B cell (primary cell): ENCODE measurements around the gene PGGHG. TPM values are rescaled to one million over a fixed set of nuclear protein-coding genes. Genes with fewer than 3 reads are reported as not detected.

Experiments used
- ATAC-seq: fragments of 200-7000 bp; cut with Tn5 transposase; one replicate; pipeline ENCODE4 v1.10.0; 2021; ENCODE audit warnings: low read depth, mild to moderate bottlenecking, moderate number of reproducible peaks, moderate library complexity
- CTCF ChIA-PET: fragments of 350-600 bp; sonication (Branson Sonifier 250); formaldehyde crosslinking; loops from one replicate; lab custom pipeline; 2021; ENCODE audit warnings: antibody characterized with exemption, inconsistent platforms; lab: Charles Lee
- POLR2A ChIA-PET: fragments of 350-600 bp; sonication (Branson Sonifier 250); formaldehyde crosslinking; loops from one replicate; lab custom pipeline; 2021; ENCODE audit warnings: antibody characterized with exemption; lab: Charles Lee
- DNase-seq: peaks from one replicate; pipeline ENCODE4 v3.0.0; 2013
- H2AFZ ChIP-seq: 2 replicates; pipeline ENCODE4 v1.6.1; 2012; ENCODE audit warnings: mild to moderate bottlenecking, low read depth, low read length; ENCODE audit not compliant: insufficient read depth, poor library complexity, severe bottlenecking
- H3K27ac ChIP-seq, 2 donors: 1 replicate in 1 of 2; 2 replicates in 1 of 2; pipeline ENCODE4 v1.5.1; 2012 to 2013; ENCODE audit warnings: low read length in 2 of 2, mild to moderate bottlenecking in 2 of 2, moderate library complexity in 1 of 2
- H3K27me3 ChIP-seq, 4 experiments: fragments of 200-600 bp in 1 of 4; sonication (generic) in 1 of 4; replicated peaks in 1 of 4; 1 replicate in 2 of 4; 2 replicates in 2 of 4; pipeline versions ENCODE4 v1.6.1 to v1.7.0; 2013 to 2016; ENCODE audit warnings: low read length in 3 of 4, mild to moderate bottlenecking in 2 of 4, mixed read lengths in 1 of 4, moderate library complexity in 1 of 4; ENCODE audit not compliant: insufficient read depth in 4 of 4, control insufficient read depth in 3 of 4; ENCODE audit errors: control extremely low read depth in 1 of 4
- H3K36me3 ChIP-seq, 2 experiments: replicated peaks in 1 of 2; 1 replicate in 1 of 2; 2 replicates in 1 of 2; pipeline versions ENCODE4 v1.6.1 to v1.7.1; 2013; ENCODE audit warnings: low read length in 1 of 2; ENCODE audit not compliant: insufficient read depth in 2 of 2, control insufficient read depth in 1 of 2; ENCODE audit errors: control extremely low read depth in 1 of 2, extremely low read depth in 1 of 2
- H3K4me1 ChIP-seq, 2 donors: fragments of 200-600 bp in 1 of 2; sonication (generic) in 1 of 2; 1 replicate in 1 of 2; 2 replicates in 1 of 2; pipeline versions ENCODE4 v1.5.1 to v1.6.1; 2013 to 2017; ENCODE audit warnings: low read length in 2 of 2; ENCODE audit not compliant: control insufficient read depth in 2 of 2, insufficient read depth in 2 of 2
- H3K4me2 ChIP-seq: replicated peaks from 2 replicates; pipeline ENCODE3; 2012; ENCODE audit warnings: mild to moderate bottlenecking, low read depth, low read length; ENCODE audit not compliant: poor library complexity, severe bottlenecking
- H3K4me3 ChIP-seq, 5 experiments: fragments of 200-600 bp in 1 of 5; sonication (generic) in 1 of 5; 1 replicate in 3 of 5; 2 replicates in 2 of 5; pipeline versions ENCODE4 v1.5.1 to v1.7.0; 2011 to 2016; ENCODE audit warnings: low read length in 4 of 5, mild to moderate bottlenecking in 4 of 5, low read depth in 2 of 5, control low read depth in 1 of 5, moderate library complexity in 1 of 5; ENCODE audit not compliant: insufficient read depth in 1 of 5; ENCODE audit errors: control extremely low read depth in 1 of 5, extremely low read depth in 1 of 5
- H3K79me2 ChIP-seq: fragments of 200-600 bp; sonication (generic); one replicate; pipeline ENCODE4 v1.6.0; 2016; ENCODE audit warnings: low read length; ENCODE audit not compliant: control insufficient read depth, insufficient read depth
- H3K9ac ChIP-seq: fragments of 200-600 bp; sonication (generic); 2 replicates; pipeline ENCODE4 v1.6.1; 2017; ENCODE audit warnings: mild to moderate bottlenecking, low read length, moderate library complexity
- H3K9me3 ChIP-seq, 3 donors: one replicate each; pipeline versions ENCODE4 v1.6.1 to v1.7.1; 2013; ENCODE audit warnings: low read length in 2 of 3; ENCODE audit not compliant: control insufficient read depth in 2 of 3, insufficient read depth in 1 of 3; ENCODE audit errors: control extremely low read depth in 1 of 3
- H4K20me1 ChIP-seq: 2 replicates; pipeline ENCODE4 v1.6.0; 2012; ENCODE audit warnings: mild to moderate bottlenecking, low read length; ENCODE audit not compliant: insufficient read depth, control insufficient read depth, poor library complexity, severe bottlenecking
- H3K27ac Mint-ChIP-seq: one replicate; pipeline ENCODE4 v1.8.0; 2021; ENCODE audit warnings: mixed read lengths
- H3K27me3 Mint-ChIP-seq: one replicate; pipeline ENCODE4 v1.8.0; 2021; ENCODE audit warnings: mixed read lengths
- H3K4me1 Mint-ChIP-seq: one replicate; pipeline ENCODE4 v1.8.0; 2021; ENCODE audit warnings: mixed read lengths
- H3K4me3 Mint-ChIP-seq: one replicate; pipeline ENCODE4 v1.8.0; 2021; ENCODE audit warnings: mixed read lengths
- H3K9me3 Mint-ChIP-seq: one replicate; pipeline ENCODE4 v1.8.0; 2022; ENCODE audit warnings: mixed read lengths; ENCODE audit not compliant: insufficient read depth
- EZH2 ChIP-seq: IDR thresholded peaks from 2 replicates; pipeline ENCODE4 v1.6.1; 2012; ENCODE audit warnings: borderline replicate concordance, low read depth, mild to moderate bottlenecking, moderate library complexity, low read length; ENCODE audit not compliant: insufficient read depth, poor library complexity, severe bottlenecking
- WGBS: methylation state at CpG from one replicate; pipeline ENCODE4 v1.1.5; 2013; ENCODE audit warnings: missing lambda C conversion rate; ENCODE audit not compliant: insufficient coverage; 5-methylcytosine and 5-hydroxymethylcytosine counted together
- intact Hi-C: fragments of 100-400 bp; cut with micrococcal nuclease; formaldehyde crosslinking; loops from one replicate; pipeline ENCODE4 v1.10.0; 2022
- polyA plus RNA-seq: library from polyadenylated mRNA; depleted of rRNA; stranded (reverse); fragments of >200 nt; gene quantifications from 2 replicates; pipeline ENCODE4 v1.2.3, GENCODE V29; 2012
- total RNA-seq, 2 donors: library from RNA; stranded (reverse); fragments of 120-200 nt in 1 of 2; gene quantifications; 1 replicate in 1 of 2; 2 replicates in 1 of 2; pipeline versions ENCODE4 v1.2.3 to v1.2.4, GENCODE V29; 2013 to 2022
- TF ChIP-seq, protein P1 (sequence below): fragments of 200-600 bp; IDR thresholded peaks from one replicate; pipeline ENCODE4 v1.8.0; 2022; ENCODE audit warnings: antibody characterized with exemption, mild to moderate bottlenecking

PGGHG gene
- total and polyA plus RNA-seq, 2 donors (not counting 1 experiment from before 2014, with no cell fraction given), result 159 to 264 TPM

DNA sequence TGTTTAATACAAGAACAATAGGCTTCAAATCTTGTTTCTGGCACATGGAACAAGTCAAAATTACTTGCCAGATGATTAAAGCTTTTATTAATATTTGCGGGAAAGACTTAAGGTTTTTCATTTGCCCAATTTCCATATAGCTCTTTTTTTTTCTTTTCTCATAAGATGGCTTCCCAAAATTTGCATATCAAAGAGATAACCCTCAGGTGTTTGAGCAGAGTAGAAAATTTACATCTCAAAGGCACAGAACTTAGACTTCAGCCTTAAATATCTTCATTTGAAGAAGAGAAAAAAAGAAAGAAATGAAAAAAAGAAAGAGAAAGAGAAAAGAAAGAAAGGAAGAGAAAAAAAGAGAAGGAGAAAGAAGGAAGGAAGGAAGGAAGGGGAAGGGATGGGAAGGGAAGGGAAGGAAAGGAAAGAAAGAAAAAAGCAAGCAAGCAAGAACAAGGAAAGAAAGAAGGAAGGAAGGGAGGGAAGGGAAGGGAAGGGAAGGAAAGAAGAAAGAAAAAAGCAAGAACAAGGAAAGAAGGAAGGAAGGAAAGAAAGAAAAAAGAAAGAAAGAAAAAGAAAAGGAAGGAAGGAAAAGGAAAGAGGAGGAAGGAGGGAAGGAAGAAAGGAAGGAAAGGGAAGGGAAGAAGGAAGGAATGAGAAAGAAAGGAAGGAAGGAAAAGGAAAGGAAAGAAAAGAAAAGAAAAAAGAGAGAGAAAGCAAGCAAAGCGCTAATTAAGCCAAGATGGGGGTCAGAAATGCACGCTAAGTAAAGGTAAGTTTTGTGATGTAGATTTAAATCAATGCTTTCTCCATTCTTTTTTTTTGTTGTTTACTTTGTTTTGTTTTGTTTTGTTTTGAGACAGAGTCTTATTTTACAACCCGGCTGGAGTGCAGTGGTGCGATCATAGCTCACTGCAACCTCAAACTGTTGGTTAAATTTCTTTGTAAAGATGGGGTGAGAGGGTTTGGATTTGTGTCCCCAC is 51.9 kb downstream of the PGGHG start:
- Histone ChIP-seq H3K9me3 (peaks cover 0 to 8% (median 0%) of the 10 kb centered on the region in 3 donors), H3K27me3 (no peaks in the 10 kb centered on the region), H3K4me3 (no peak overlapping the region), H3K4me1 (peaks cover 19 to 24% of the 10 kb centered on the region in 2 donors), H2AFZ (peak overlapping the region; percentile 56), H3K36me3 (no peaks in the 10 kb centered on the region), H3K27ac (peak overlapping the region in 1 of 2 donors; percentile 11), H3K4me2 (peak overlapping the region; percentile 31), H3K79me2 (no peaks in the 10 kb centered on the region), H4K20me1 (no peaks in the 10 kb centered on the region), H3K9ac (no peak overlapping the region)
- peaks cover 25% of the 10 kb centered on the region for H3K4me1 Mint-ChIP-seq
- POLR2A ChIA-PET, result no interaction called here
- peak overlapping the region; percentile 64 for H3K27ac Mint-ChIP-seq
- WGBS, result 60% methylated on average over 3 of the region's 5 CpGs
- DNase-seq, result no peak
- intact Hi-C loops, result no loop called here
- H3K4me3 Mint-ChIP-seq, result peak overlapping the region; percentile 44
- CTCF ChIA-PET, result interaction anchor here (0.6 to 2.4 kb wide), 5 partner anchors 8 to 90 kb away, joined by 3 to 12 read pairs (median 4); no protein-coding TSS in a partner anchor
- H3K9me3 Mint-ChIP-seq, result no peaks in the 10 kb centered on the region
- ATAC-seq, result no peak
- no peaks in the 10 kb centered on the region for H3K27me3 Mint-ChIP-seq
- TF ChIP-seq, protein P1, sequence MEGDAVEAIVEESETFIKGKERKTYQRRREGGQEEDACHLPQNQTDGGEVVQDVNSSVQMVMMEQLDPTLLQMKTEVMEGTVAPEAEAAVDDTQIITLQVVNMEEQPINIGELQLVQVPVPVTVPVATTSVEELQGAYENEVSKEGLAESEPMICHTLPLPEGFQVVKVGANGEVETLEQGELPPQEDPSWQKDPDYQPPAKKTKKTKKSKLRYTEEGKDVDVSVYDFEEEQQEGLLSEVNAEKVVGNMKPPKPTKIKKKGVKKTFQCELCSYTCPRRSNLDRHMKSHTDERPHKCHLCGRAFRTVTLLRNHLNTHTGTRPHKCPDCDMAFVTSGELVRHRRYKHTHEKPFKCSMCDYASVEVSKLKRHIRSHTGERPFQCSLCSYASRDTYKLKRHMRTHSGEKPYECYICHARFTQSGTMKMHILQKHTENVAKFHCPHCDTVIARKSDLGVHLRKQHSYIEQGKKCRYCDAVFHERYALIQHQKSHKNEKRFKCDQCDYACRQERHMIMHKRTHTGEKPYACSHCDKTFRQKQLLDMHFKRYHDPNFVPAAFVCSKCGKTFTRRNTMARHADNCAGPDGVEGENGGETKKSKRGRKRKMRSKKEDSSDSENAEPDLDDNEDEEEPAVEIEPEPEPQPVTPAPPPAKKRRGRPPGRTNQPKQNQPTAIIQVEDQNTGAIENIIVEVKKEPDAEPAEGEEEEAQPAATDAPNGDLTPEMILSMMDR, result peak; percentile 6
- no peak for TF ChIP-seq EZH2

DNA sequence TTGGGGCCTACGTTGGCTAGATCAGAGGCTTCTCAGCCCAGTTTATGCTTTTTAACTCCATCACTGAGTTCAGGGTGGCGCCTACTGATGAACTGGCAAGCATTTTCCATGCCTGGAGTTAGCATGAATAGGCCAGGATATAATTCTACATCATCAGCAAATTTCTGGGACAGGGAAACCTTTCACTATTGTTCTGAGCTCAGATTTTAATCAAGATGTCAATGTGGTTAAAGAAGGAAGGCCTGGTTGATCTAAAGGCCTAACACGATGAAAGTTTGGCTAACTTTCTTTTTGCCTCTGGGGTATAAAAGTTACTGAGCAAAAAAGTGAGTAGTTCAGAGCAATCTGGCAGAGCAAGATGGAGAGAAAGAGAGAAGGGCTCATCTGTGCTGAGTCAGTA is 53.4 kb downstream of the PGGHG start:
- ATAC-seq (no peak), DNase-seq (no peak)
- H3K9me3 Mint-ChIP-seq, result no peaks in the 10 kb centered on the region
- no peak overlapping the region for H3K4me3 ChIP-seq
- no peaks in the 10 kb centered on the region for H3K79me2 ChIP-seq
- no peak overlapping the region for H2AFZ ChIP-seq
- ChIA-PET CTCF (interaction anchor here (1.3 kb wide), 1 partner anchor 17 kb away, joined by 3 read pairs; no protein-coding TSS in a partner anchor), POLR2A (no interaction called here)
- peaks cover 21% of the 10 kb centered on the region for H3K4me1 Mint-ChIP-seq
- no peak overlapping the region for H3K4me2 ChIP-seq
- H3K27ac ChIP-seq, result peak overlapping the region in 1 of 2 donors; percentile 6
- TF ChIP-seq, protein P1, result no peak
- TF ChIP-seq EZH2, result no peak
- no peaks in the 10 kb centered on the region for H3K27me3 ChIP-seq
- intact Hi-C loops, result no loop called here
- H3K4me1 ChIP-seq, result peaks cover 19% of the 10 kb centered on the region in 2 donors
- H3K9me3 ChIP-seq, result peaks cover 0 to 8% (median 0%) of the 10 kb centered on the region in 3 donors
- no peaks in the 10 kb centered on the region for H4K20me1 ChIP-seq
- H3K36me3 ChIP-seq, result no peaks in the 10 kb centered on the region
- no peak overlapping the region for H3K9ac ChIP-seq
- no peak overlapping the region for H3K4me3 Mint-ChIP-seq
- peak overlapping the region; percentile 28 for H3K27ac Mint-ChIP-seq
- 72% methylated on average over 3 of the region's 3 CpGs for WGBS
- H3K27me3 Mint-ChIP-seq, result no peaks in the 10 kb centered on the region
